NCI-H2196 (cell line): ENCODE data around the gene NUCB2.
"Not testable (repeated sequence)": the region's sequence is repeated elsewhere in the genome, so short reads cannot be mapped to it uniquely, and the experiment has no call there.

Experiments
- DNase-seq: peaks from one replicate; lab custom pipeline; 2025; ENCODE audit not compliant: unreplicated experiment; lab: John Stamatoyannopoulos, UW

Gene NUCB2

DNA sequence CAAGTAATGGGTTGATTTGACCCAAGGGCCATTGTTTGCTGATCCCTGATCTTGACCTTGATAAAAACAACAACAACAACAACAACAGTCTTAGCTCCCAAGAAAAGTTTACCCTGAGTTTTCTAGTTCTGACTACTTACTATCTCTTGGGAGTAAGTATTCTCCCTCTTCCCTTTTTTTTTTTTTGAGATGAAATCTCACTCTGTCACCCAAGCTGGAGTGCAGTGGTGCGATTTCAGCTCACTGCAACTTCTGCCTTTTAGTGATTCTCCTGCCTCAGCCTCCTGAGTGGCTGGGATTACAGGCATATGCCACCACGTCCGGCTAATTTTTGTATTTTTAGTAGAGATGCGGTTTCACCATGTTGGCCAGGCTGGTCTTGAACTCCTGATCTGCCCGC, 8.0 kb upstream of the NUCB2 start:
- DNase-seq = not testable (repeated sequence)

DNA sequence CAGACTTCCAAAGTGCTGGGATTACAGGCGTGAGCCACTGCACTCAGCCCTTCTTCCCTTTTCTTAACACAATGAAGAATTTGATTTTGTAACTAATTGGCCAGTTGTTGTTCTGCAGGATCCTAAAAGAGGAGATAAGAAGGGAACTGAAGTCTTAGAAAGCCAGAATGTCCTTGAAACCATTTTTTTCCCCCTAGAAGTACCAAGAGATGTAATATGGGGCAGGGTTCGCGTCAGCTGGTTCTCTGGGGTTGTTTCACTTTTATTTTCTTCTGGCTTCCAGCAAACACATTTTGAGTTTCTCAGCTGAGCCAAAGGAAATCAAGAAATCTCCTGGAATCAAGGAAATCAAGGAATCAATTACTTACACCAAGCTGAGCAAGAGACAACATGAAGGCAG, 7.6 kb upstream of the NUCB2 start:
- no peak for DNase-seq

DNA sequence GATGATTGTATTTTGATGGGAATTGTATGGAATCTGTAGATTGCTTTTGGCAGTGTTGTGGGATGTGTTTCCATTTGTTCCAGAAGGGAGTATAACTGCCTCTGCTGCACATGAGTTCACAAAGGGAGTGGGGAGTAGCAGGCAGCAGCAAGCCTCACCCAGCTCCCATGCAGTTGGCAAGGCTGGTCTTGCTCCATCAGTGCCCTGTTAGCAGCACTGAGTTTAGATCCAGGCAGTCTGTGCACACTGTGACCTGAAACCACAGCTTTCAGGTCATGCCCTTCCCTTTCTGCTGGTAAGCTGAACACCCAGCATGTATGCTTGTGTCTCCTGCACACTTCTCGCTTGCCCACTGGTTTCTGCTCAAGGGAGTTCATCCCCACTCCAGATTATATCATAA, 3.7 kb upstream of the NUCB2 start:
- DNase-seq = no peak

DNA sequence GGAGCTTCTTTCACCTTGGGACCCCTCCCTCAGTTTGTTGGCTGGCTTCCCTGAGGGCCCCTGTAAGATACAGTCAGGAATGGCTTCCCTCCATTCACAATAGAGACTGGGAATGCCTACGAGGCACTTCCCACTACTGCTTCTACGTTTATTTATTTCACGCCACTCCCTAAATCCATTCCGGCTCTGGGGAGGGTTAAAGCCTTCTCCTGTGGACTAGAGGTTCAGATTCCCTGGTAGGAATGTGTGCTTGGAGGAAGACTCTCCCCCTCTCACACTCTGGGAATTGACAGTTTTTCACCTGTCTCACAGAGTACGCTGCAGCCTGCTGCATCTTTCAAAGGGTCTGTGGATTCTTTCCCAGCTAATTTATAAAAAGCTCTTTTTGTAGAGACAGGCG, 3.3 kb upstream of the NUCB2 start:
- no peak for DNase-seq

DNA sequence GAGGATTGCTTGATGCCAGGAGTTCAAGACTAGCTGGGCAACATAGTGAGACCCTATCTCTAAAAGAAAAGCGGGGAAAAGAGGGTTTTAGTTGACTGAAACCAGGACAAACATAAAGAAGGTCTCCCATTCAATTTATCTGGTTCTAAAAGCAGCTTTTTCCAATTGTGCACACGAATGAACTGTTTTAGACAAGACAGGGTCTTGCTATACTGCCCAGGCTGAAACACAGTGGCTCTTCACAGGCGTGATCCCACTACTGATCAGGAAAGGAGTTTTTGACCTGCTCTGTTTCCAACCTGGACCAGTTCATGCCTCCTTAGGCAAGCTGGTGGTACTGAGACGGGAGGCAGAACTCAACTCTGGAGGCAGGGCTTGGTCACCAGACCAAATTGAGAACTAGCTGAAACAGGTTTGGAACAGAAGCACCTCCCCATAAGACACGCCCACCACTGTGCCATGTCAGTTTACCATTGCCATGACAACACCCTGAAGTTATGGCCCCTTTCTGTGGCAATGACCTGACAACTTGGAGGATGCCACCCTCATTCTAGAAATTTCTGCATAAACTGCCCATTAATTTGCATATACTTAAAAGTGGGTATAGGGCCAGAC, 2.8 kb upstream of the NUCB2 start:
- peak; percentile 16 for DNase-seq

DNA sequence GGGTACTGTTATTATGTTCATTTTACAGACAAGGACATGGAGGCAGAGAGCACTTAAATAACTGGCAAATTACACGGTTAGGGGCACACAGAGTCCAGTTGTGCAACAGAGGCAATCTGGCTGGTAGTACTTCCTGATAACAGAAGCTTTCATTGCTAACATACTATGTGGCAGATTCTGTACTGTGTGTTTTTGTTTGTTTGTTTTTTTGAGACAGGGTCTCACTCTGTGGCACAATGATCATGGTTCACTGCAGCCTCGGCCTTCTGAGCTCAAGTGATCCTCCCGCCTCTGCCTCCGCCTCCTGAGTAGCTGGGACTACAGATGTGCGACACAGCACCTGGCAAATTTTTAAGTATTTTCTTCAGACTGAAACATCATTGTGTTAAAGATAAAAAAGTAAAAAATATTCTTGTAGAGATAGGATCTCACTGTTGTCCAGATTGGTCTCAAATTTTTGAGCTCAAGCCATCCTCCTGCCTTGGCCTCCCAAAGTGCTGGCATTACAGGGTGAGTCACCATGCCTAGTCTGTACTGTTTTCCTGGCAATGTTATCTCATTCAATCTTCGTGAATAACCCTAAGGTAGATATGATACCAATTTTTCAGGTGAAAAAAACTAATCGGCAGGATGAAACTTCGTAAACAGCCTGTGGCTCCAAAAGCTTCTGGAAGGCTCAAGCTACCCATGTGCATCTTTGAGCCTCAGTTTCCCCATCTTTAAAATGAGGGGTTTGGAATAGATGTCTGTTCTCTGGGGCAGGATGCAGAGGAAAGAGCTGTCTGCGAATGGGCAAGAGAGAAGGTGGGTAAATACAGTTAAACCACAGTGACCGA, 921 bp upstream of the NUCB2 start:
- no peak for DNase-seq

DNA sequence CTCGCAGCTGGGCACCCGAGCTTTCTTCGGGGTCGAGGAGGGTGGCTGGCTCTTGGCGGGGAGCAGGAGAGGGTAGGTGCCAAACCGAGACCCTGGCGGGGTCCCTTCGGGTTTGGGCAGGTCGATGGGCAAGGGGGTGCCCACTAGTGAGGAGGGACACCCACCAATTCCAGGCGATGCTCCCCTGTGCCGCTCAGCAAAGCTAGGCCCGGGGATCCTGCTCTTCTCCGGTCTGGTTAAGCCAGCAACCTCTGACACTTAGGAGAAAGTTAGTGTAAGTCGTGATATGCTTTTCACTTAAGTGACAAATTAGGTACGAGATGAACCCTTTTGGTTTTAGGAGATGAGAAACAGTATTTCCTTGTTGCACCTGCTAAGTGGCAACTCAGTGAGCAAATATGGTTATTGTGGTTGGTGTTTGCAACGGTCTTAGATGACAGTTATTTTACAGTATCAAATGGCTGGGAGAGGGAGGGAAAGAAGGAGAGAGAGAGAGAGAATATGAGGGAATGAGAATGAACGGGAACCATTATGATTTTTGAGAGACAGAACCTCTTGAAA, 565 bp downstream of the NUCB2 start:
- peak; percentile 29 for DNase-seq

DNA sequence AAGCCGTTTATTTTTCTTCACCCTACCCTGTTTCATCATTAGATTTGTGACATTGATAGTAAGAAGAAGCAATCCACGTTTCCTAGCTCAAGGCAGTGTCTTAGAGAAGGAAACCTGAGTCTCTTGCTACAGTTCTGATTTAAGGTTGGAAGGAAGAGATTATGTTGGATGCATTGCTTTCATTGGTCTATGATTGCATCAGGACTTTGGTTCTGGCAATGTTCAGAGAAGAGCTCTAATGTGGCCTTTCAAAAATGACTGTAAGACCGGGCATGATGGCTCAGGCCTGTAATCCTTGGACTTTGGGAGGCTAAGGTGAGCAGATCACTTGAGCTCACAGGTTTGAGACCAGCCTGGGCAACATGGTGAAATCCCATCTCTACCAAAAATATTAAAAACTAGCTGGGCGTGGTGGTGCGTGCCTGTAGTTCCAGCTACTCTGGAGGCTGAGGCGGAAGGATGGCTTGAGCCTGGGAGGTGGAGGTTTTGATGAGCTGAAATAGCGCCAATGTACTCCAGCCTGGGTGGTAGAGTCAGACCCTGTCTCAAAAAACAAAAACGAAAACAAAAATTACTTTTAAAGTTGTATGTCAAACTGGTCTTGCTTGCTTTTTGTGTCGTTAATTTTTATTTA, 4.1 kb downstream of the NUCB2 start:
- DNase-seq = no peak

DNA sequence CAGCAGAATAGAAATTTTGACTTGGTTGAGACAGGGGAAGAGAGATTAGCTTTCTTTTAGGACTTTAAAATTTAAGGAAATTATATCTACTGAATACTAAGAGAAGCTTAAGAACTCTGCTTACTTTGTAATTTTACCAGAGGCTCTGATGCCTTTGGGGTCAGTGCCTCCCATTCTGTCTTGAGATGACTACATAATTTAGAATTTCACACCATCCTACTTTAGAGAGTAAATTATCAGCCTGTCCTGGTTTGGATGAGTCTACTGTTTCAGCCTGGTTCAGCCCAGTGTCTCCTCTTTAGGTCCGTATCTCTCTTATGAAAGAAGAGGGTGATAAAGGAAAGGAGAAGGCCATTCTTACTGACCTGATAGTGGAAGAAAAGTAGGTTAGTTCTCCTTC, 9.8 kb downstream of the NUCB2 start:
- no peak for DNase-seq

DNA sequence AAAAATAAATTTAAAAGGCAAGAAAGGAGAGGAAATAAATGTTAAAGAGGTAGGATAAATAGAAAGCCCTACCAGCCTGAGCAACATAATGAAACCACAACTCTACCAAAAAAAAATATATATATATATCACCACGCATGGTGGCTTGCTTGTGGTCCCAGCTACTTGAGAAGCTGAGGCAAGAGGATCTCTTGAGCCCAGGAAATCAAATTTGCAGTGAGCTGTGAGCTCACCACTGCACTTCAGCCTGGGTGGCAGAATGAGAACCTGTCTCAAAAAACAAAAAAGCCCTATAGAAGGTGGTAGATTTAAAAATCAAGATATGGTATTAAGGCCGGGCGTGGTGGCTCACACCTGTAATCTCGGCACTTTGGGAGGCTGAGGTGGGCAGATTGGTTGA, 10.5 kb downstream of the NUCB2 start:
- no peak for DNase-seq

DNA sequence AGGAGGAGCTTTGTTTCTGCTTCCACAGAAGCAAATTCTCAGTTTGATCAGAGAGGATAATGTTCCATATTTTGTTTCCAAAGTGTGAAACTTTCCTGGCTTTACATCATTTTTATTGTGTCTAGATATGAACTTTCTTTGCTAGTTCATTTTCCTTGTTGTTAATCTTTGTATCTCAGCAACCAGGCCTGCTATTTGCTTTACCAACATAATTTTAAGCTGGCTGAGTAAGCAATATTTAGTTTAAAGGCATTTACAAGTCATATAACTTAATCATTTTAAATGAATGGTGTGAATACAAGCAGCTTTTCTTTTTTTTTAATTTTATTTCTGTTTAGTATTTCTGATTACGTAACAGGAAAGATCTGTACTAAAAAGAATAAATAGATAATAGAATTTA, 15.2 kb downstream of the NUCB2 start:
- DNase-seq = no peak

DNA sequence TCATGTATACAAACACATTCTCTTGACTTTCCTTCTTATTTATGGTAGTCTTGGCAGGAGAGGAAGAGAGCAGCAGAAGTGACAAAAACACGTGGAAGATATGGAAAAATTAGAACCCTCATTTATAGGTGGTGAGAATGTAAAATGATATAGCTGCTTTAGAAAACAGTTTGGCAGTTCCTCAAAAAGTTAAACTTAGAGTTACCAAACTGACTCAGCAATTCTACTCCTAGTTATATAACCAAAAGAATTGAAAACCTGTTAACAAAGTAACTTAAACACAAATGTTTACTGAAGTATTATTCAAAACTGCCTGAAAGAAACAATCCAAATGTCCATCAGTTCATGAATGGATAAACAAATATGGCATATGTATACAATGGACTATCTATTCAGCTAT, 16.8 kb downstream of the NUCB2 start:
- DNase-seq = no peak

DNA sequence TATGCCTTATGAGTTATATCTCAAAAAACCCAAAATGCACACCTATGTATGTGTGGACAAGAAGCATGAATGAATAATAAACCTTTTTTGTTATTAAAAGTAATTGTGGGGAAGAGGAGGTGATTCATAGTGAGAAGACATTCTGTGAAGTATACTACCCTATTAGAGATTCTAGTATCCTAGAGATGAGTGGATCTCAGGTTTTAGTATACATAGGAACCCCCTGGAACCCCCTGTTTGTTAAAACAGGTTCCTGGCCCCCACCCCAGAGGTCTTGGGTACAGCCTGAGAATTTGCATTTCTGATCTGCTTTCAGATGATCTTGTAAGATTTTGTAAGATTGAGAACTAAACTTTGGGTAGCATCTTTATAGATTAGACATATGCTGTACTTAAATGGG, 17.5 kb downstream of the NUCB2 start:
- DNase-seq = no peak

DNA sequence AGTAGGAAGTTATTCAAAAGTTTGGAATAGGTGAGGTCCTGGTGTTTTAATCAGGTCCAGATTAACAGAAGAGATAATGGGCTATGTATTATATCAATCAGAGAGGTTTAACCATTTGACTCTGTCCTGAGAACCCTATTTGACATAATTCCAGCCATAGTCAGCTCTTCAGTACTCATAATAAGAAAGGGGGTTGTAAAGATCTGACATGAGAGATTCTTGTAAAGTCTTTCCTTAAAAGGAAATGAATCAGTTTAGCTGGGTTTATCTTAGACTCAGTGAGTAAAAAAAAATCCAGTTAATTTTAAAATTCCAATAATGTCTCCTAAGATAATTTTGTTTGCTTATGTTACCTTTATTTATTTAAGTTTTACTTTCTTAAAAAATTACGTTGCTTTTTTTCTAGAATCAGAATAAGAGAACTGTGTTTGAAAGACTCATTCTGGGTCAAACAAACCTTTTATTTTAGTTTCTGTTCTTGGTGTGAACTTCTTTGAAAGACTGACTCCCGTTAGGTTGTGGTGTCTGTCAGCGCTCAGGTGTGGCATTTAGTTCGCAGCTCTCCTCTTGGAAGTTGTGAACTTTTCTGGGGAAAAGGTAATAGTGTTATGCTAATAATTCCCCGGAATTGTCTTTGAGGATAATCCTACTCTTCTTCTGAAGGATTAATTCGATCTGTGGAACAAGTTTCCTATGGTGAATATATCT, 20.5 kb downstream of the NUCB2 start:
- no peak for DNase-seq

DNA sequence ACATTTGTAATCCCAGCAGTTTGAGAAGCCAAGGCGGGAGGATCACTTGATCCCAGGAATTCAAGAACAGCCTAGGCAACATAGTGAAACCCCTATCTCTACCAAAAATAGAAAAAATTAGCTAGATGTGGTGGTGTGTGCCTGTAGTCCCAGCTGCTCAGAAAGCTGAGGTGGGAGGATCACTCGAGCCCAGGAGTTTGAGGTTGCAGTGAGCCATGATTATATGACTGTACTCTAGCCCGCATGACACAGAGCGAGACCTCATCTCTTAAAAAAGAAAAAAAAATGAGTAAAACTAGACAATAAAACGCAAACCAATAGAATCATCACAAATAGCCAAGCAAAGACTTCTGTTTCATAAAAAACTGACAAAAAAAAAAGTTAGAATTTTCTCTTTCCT, 21.8 kb downstream of the NUCB2 start:
- no peak for DNase-seq

DNA sequence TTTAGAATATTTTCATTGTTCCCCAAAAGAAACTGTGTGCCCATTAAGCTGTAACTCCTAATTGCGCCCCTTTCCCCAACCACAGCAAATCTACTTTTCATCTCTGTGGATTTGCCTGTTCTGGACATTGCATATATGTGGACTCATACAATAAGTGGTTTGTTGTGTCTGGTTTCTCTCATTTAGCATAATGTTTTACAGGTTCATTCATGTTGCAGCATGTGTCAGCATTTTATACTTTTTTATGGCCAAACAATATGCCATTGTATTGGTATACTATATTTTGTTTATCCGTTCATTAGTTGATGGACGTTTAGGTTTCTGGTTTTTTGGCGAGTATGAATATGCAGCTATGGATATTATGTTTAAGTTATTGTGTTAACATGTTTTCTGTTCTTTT, 23.8 kb downstream of the NUCB2 start:
- DNase-seq = no peak

DNA sequence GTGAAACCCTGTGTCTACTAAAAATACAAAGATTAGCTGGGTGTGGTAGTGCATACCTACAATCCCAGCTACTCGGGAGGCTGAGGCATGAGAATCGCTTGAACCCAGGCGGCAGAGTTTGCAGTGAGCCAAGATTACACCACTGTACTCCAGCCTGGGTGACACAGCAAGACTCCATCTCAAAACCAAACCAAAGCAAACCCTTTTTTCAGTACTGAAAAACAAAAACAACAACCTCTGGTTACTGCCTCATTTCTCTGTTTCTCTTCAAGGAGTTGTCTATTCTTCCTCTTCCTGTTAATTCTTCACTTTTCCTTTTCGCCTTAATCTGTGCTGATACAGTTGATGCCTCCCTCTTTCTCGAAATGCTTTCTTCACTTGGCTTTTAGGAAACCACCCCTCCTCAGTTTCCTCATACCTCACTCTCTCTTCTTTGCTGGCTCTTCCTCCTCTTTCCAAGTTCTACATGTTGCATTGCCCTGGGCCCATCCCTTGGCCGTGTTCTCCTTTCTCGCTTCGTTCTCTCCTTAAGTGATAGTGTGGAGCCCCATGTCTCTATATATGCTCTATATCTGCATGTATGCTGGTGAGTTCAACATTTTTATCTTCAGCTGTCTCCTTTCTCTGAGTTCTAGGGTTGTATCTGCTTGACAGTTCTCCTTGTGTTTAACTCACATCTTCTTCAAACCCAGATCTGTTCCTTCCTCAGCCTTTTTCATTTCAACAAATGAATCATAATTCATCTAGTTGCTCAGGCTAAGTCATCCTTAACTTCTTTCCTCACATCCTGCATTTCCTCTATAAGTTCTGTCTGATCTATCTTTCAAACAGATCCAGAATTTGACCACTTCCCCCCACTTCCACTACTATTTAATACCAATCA, 37.1 kb downstream of the NUCB2 start:
- DNase-seq = no peak

DNA sequence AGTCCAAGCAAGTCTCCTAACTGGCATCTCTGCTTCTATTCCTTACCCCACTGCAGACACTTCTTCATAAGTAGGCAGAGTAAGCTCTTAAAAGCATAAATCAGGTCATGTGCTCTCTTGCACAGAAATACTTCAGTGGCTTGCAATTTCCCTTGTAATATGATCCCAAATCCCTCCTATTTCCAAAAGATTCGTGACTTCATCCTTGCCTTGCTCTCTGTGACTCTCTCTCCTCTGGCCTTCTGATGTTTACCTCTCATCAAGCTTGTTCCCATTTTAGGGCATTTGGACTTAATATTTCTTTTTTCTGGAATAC, 37.7 kb downstream of the NUCB2 start:
- DNase-seq = peak; percentile 5

DNA sequence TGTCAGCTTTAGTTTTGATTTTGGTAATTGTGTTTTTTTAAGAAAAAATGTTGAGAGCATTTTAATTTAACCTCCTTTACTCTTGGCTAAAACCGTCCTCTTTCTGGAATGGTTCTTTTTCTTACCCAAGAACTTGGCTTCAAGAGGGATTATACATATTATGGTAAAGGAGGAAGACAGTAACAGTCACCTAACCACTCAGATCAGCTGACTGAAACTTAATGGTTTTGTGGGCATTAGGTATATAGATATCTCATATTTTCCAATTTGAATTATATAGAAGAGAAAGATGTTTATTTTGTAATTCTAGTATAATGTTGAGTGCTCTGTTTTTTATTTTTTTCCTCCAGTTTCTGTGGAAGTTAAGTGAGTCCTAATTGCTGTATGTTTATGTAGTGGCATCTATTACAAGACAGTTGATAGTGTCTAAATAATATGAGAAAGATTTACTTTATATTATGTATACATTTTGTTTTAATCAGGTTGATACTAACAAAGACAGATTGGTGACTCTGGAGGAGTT, 38.4 kb downstream of the NUCB2 start:
- DNase-seq = no peak

DNA sequence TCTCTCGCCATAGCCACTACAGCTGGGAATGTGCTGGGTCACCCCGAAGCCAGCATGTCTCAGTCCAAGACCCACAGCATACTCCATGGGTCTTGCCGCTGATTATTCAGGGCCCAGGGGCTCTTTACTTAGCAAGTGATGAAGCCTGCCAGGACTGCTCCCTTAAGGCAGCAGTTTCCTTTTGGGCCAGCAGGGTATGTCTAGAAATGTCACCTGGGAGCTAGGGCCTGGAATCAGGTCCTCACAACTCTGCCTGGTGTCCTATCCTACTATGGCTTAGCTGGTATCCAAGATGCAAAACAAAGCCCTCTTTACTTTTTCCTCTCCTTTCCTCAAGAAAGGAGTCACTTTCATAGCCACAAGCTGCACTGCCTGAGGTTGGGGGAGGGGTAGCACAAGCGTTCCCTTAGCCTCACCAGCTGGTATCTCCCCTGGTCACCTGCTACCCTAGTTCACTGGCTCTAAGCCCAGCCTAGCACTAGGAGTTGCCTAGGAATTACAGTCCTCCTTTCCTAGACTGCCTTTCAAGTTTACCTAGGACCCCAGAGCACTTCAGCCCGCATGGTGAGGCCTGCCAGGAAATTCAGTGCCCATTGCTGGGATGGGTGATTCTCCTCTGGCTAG, 52.4 kb downstream of the NUCB2 start:
- peak; percentile 59 for DNase-seq
